K562 (cell line): ENCODE data around the gene MAMDC2. TPM values are rescaled to one million over a fixed set of nuclear protein-coding genes. Genes with fewer than 3 reads are reported as not detected.

ENCODE experiments used
- ATAC-seq: fragments of 200-7000 bp; cut with Tn5 transposase; 3 replicates; pipeline ENCODE4 v1.9.1; 2020; ENCODE audit warnings: moderate library complexity
- BruUV-seq: library from RNA; stranded (reverse); fragments of 400-500 nt; replicated peaks from 2 replicates; lab custom pipeline; 2021; lab: Mats Ljungman, UMichigan
- CTCF ChIA-PET: fragments of 300-600 bp; formaldehyde crosslinking; extraction: SDS; loops from one replicate; lab custom pipeline; 2021; ENCODE audit warnings: low intra/inter-chr PET ratio; lab: Yijun Ruan, JAX
- POLR2A ChIA-PET: fragments of 300-600, 350-650 bp; sonication (Branson Sonifier 250); formaldehyde crosslinking; extraction: SDS; loops from one replicate; lab custom pipeline; 2021; ENCODE audit warnings: antibody characterized with exemption, inconsistent platforms; lab: Yijun Ruan, JAX
- DNase-seq, 4 experiments: peaks; one replicate each; pipeline versions ENCODE4 v3.0.0 to v3.0.0-alpha.2; 2011 to 2018; ENCODE audit warnings: low spot score in 3 of 4, mixed read lengths in 3 of 4; ENCODE audit errors: extremely low read depth in 1 of 4
- FAIRE-seq: peaks from 2 replicates; lab custom pipeline; 2011; peaks lifted over from hg19 to GRCh38; lab: Jason Lieb, UNC
- H2AFZ ChIP-seq: 2 replicates; pipeline ENCODE4 v1.6.0; 2011; ENCODE audit warnings: low read depth, low read length, control low read depth, inconsistent platforms
- H3K27ac ChIP-seq: fragments of 200-600 bp; 3 replicates; pipeline ENCODE4 v1.8.0; 2011; ENCODE audit warnings: low read depth, mild to moderate bottlenecking, control low read depth, inconsistent platforms, low read length, moderate library complexity, mixed read lengths; ENCODE audit errors: extremely low read depth
- H3K27me3 ChIP-seq, 2 experiments: fragments of 300-600 bp in 1 of 2; 2 replicates in 1 of 2; 3 replicates in 1 of 2; pipeline versions ENCODE4 v1.6.0 to v1.8.0; 2011; ENCODE audit warnings: inconsistent platforms in 2 of 2, low read length in 2 of 2, mild to moderate bottlenecking in 1 of 2, mixed read lengths in 1 of 2, moderate library complexity in 1 of 2; ENCODE audit not compliant: control insufficient read depth in 2 of 2, insufficient read depth in 2 of 2
- H3K36me3 ChIP-seq: fragments of 300-600 bp; 3 replicates; pipeline ENCODE4 v1.8.0; 2011; ENCODE audit warnings: mild to moderate bottlenecking, low read length, inconsistent platforms; ENCODE audit not compliant: control insufficient read depth, insufficient read depth
- H3K4me1 ChIP-seq, 2 experiments: fragments of 200-600 bp in 1 of 2; replicated peaks in 1 of 2; 2 replicates in 1 of 2; 3 replicates in 1 of 2; pipeline versions ENCODE4 v1.5.1 to v1.8.0; 2011; ENCODE audit warnings: inconsistent platforms in 2 of 2, low read length in 2 of 2, mild to moderate bottlenecking in 1 of 2, mixed read lengths in 1 of 2, moderate library complexity in 1 of 2; ENCODE audit not compliant: control insufficient read depth in 2 of 2, insufficient read depth in 2 of 2
- H3K4me2 ChIP-seq: 2 replicates; pipeline ENCODE4 v1.6.1; 2011; ENCODE audit warnings: low read length, control low read depth, inconsistent platforms, mixed read lengths; ENCODE audit not compliant: insufficient read depth
- H3K4me3 ChIP-seq: fragments of 200-600 bp; sonication (generic), shearing (Covaris generic); 2 replicates; pipeline ENCODE4 v1.5.1; 2016; ENCODE audit warnings: control low read depth, inconsistent platforms
- H3K79me2 ChIP-seq: fragments of 200-600 bp; 3 replicates; pipeline ENCODE4 v1.8.0; 2011; ENCODE audit warnings: low read length, inconsistent platforms; ENCODE audit not compliant: control insufficient read depth, insufficient read depth
- H3K9ac ChIP-seq, 2 experiments: 2 replicates each; pipeline versions ENCODE4 v1.6.0 to v1.6.1; 2011; ENCODE audit warnings: low read depth in 2 of 2, low read length in 2 of 2, control low read depth in 1 of 2, inconsistent platforms in 1 of 2, mild to moderate bottlenecking in 1 of 2, mixed read lengths in 1 of 2; ENCODE audit not compliant: insufficient read depth in 1 of 2
- H3K9me1 ChIP-seq: one replicate; pipeline ENCODE4 v1.6.0; 2011; ENCODE audit warnings: inconsistent platforms, mild to moderate bottlenecking, low read length, moderate library complexity; ENCODE audit not compliant: control insufficient read depth, insufficient read depth
- H3K9me3 ChIP-seq: replicated peaks from 2 replicates; pipeline ENCODE4 v1.5.1; 2011; ENCODE audit warnings: low read depth, low read length, inconsistent platforms; ENCODE audit not compliant: control insufficient read depth, insufficient read depth
- H4K20me1 ChIP-seq: replicated peaks from 2 replicates; pipeline ENCODE4 v1.6.1; 2011; ENCODE audit warnings: low read length, inconsistent platforms, mixed read lengths; ENCODE audit not compliant: control insufficient read depth, insufficient read depth
- MEIS2 ChIP-seq: fragments of 450-650 bp; IDR thresholded peaks from 2 replicates; pipeline ENCODE4 v1.6.1; 2014; ENCODE audit warnings: mild to moderate bottlenecking; ENCODE audit not compliant: partially characterized antibody
- MIER1 ChIP-seq: fragments of 450-650 bp; IDR thresholded peaks from 2 replicates; pipeline ENCODE4 v1.6.1; 2016; ENCODE audit warnings: antibody characterized with exemption, mild to moderate bottlenecking, low read depth
- ZNF12 ChIP-seq: sonication (generic); formaldehyde crosslinking; IDR thresholded peaks from 2 replicates; pipeline ENCODE4 v1.4.0; 2020; ENCODE audit warnings: mild to moderate bottlenecking, missing genetic modification reagents
- WGBS: fragments of 100-300 bp; shearing (Covaris generic); methylation state at CpG from one replicate; pipeline ENCODE4 v1.1.6; 2016; ENCODE audit warnings: low coverage, mixed read lengths; ENCODE audit not compliant: insufficient coverage; ENCODE audit errors: missing lambda C conversion rate; 5-methylcytosine and 5-hydroxymethylcytosine counted together
- in situ Hi-C: fragments of 300-500 bp; cut with MboI; formaldehyde crosslinking; loops from 4 replicates; pipeline ENCODE4 v1.15.0; 2018; ENCODE audit warnings: inconsistent platforms, mixed read lengths
- intact Hi-C: fragments of 100-400 bp; cut with micrococcal nuclease; formaldehyde crosslinking; loops from 2 replicates; pipeline ENCODE4 v1.14.2; 2022
- polyA plus RNA-seq, 8 experiments: library from polyadenylated mRNA; depleted of rRNA in 4 of 8; stranded (reverse) in 5 of 8; unstranded in 3 of 8; fragments of >200 nt; fragmentation: Nextera tagmentation in 2 of 8; fragmentation: Illumina TruSeq in 1 of 8; extraction: Ambion mirVana in 2 of 8; extraction: Trizol in 1 of 8; gene quantifications; 2 replicates each; pipeline versions ENCODE4 v1.2.1 to v1.2.3, GENCODE V29; 2011 to 2014; ENCODE audit warnings: inconsistent platforms in 1 of 8, missing spikeins in 1 of 8
- total RNA-seq, 7 experiments: library from RNA; depleted of rRNA in 6 of 7; stranded (reverse); fragments of >200 nt in 6 of 7; fragmentation: Illumina TruSeq in 2 of 7; extraction: Trizol in 2 of 7; gene quantifications; 2 replicates each; pipeline versions ENCODE4 v1.2.1 to v1.2.3, GENCODE V29; 2011 to 2021; ENCODE audit warnings: low replicate concordance in 1 of 7
- TF ChIP-seq, protein P1 (sequence below): fragments of 450-650 bp; formaldehyde crosslinking; IDR thresholded peaks from 2 replicates; pipeline ENCODE4 v1.4.0; 2022; ENCODE audit warnings: mild to moderate bottlenecking, moderate library complexity
- TF ChIP-seq, protein P2 (sequence below): sonication (generic); IDR thresholded peaks from 2 replicates; pipeline ENCODE4 v1.6.1; 2016

The MAMDC2 gene
- total and polyA plus RNA-seq, 9 of the 15 experiments (the other 6 are each of a cell fraction or from before 2014, with no cell fraction given), result 0.01 to 0.03 TPM; not detected in 7

- H3K79me2 ChIP-seq, result no peaks in the 10 kb centered on the region
- no peaks in the 10 kb centered on the region for H3K9me3 ChIP-seq
- no peak overlapping the region for H3K9ac ChIP-seq
- H3K27ac ChIP-seq, result no peak overlapping the region
- FAIRE-seq (no peak), DNase-seq (no peak), ATAC-seq (no peak)
- in situ Hi-C loops, result no loop called here
- intact Hi-C loops, result no loop called here
- no peak overlapping the region for H3K4me2 ChIP-seq
- H3K27me3 ChIP-seq, result peaks cover 0 to 6% of the 10 kb centered on the region in 2 experiments; a peak in 2 of 5 replicates
- no peak overlapping the region for H2AFZ ChIP-seq
- ChIA-PET CTCF (no interaction called here), POLR2A (no interaction called here)
- no peaks in the 10 kb centered on the region for H4K20me1 ChIP-seq
- WGBS, result 0% methylated on average over 1 of the region's 1 CpG
- H3K36me3 ChIP-seq, result no peaks in the 10 kb centered on the region
- no peaks in the 10 kb centered on the region for H3K4me1 ChIP-seq
- H3K4me3 ChIP-seq, result no peak overlapping the region
- no TSS peak for BruUV-seq
- H3K9me1 ChIP-seq, result no peaks in the 10 kb centered on the region
- TF ChIP-seq MEIS2 (no peak), ZNF12 (CRISPR knock-in tag) (no peak), MIER1 (no peak)
- TF ChIP-seq, protein P1, sequence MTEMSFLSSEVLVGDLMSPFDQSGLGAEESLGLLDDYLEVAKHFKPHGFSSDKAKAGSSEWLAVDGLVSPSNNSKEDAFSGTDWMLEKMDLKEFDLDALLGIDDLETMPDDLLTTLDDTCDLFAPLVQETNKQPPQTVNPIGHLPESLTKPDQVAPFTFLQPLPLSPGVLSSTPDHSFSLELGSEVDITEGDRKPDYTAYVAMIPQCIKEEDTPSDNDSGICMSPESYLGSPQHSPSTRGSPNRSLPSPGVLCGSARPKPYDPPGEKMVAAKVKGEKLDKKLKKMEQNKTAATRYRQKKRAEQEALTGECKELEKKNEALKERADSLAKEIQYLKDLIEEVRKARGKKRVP (CRISPR knock-in tag), result no peak
- TF ChIP-seq, protein P2, sequence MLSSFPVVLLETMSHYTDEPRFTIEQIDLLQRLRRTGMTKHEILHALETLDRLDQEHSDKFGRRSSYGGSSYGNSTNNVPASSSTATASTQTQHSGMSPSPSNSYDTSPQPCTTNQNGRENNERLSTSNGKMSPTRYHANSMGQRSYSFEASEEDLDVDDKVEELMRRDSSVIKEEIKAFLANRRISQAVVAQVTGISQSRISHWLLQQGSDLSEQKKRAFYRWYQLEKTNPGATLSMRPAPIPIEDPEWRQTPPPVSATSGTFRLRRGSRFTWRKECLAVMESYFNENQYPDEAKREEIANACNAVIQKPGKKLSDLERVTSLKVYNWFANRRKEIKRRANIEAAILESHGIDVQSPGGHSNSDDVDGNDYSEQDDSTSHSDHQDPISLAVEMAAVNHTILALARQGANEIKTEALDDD, result no peak
Observed at GRCh38 chr9:70131296-70131695, 87.6 kb downstream of the MAMDC2 start.
